GM12891 (cell line): ENCODE data around the gene DNAJC7.

Source experiments
- PAX5 ChIP-seq: IDR thresholded peaks from 2 replicates; pipeline ENCODE4 v1.6.1; 2011; ENCODE audit warnings: low read length, moderate library complexity, mild to moderate bottlenecking; ENCODE audit not compliant: insufficient read depth, severe bottlenecking
- POLR2AphosphoS5 ChIP-seq: IDR thresholded peaks from 2 replicates; pipeline ENCODE4 v1.6.1; 2011; ENCODE audit warnings: low read depth, low read length, control low read depth
- TAF1 ChIP-seq: IDR thresholded peaks from 2 replicates; pipeline ENCODE4 v1.6.1; 2011; ENCODE audit warnings: low read depth, low read length, control low read depth

- TF ChIP-seq POLR2AphosphoS5 (no peak), TAF1 (no peak), PAX5 (no peak)
These were observed 76.1 kb downstream of the DNAJC7 start for GRCh38 chr17:41941168-41941567.
